Measurements from ENCODE around the gene PPP2R3B.
"Not testable (repeated sequence)": the region's sequence is repeated elsewhere in the genome, so short reads cannot be mapped to it uniquely, and the experiment has no call there.

The PPP2R3B gene

GRCh38 chrX:386768-387575 lies at the start of gene PPP2R3B:
PPP2R3B (minus strand) TSS chrX:386907; CDS start chrX:386691, 216 bp downstream.
- DNase-seq: no peak

GRCh38 chrX:435536-436122 lies 48.9 kb upstream of the PPP2R3B start:
- DNase-seq: no peak

GRCh38 chrX:434946-435345 lies 48.2 kb upstream of the PPP2R3B start:
- DNase-seq: no peak

GRCh38 chrX:433771-434170 lies 47.1 kb upstream of the PPP2R3B start:
- DNase-seq: no peak

GRCh38 chrX:432666-433065 lies 46.0 kb upstream of the PPP2R3B start:
- DNase-seq: not testable (repeated sequence)

- DNase-seq: no peak
These were observed 44.9 kb upstream of the PPP2R3B start for GRCh38 chrX:431492-432111.

- DNase-seq: no peak
These were observed 44.3 kb upstream of the PPP2R3B start for GRCh38 chrX:431056-431455.

GRCh38 chrX:429266-429825 lies 42.6 kb upstream of the PPP2R3B start:
- DNase-seq: no peak

GRCh38 chrX:427812-428725 lies 41.4 kb upstream of the PPP2R3B start:
- DNase-seq: no peak

- DNase-seq: no peak
These were observed 40.2 kb upstream of the PPP2R3B start for GRCh38 chrX:426881-427280.

GRCh38 chrX:425056-425455 lies 38.3 kb upstream of the PPP2R3B start:
- no peak for DNase-seq

GRCh38 chrX:421646-422391 lies 35.1 kb upstream of the PPP2R3B start:
- no peak for DNase-seq

- no peak for DNase-seq
These were observed 34.0 kb upstream of the PPP2R3B start for GRCh38 chrX:420496-421223.

GRCh38 chrX:418927-419729 lies 32.4 kb upstream of the PPP2R3B start:
- DNase-seq: no peak

- not testable (repeated sequence) for DNase-seq
These were observed 28.8 kb upstream of the PPP2R3B start for GRCh38 chrX:415498-415897.

GRCh38 chrX:413322-414201 lies 26.9 kb upstream of the PPP2R3B start:
- no peak for DNase-seq

- DNase-seq: no peak
These were observed 23.6 kb upstream of the PPP2R3B start for GRCh38 chrX:410296-410695.

GRCh38 chrX:405149-405548 lies 18.4 kb upstream of the PPP2R3B start:
- DNase-seq: no peak

GRCh38 chrX:404656-405055 lies 17.9 kb upstream of the PPP2R3B start:
- no peak for DNase-seq

All from SHP77 treated with DMSO at 0.1 percent for 48 hours (cell line).